ENCODE measurements around the gene CDH20.

DNA sequence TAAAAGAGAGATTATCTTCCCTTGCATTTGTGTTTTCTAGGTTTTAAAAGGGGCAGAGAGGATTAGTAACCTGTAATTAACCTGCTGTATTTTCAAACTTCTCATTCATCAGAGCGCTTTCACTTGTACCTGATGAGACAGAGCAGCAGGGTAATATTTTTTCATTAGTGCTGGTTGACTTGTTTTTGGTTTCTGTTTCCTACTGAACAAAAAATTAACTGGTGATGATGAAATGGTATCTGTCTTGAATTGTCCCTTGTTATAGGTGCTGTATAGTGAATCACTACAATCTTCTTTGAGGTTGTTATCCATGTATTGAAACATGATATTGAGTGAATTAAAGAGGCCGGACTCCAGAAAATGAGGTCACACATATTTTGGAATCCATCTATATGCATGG lies 37.9 kb downstream of the CDH20 start:
- TF ChIP-seq, protein P1, sequence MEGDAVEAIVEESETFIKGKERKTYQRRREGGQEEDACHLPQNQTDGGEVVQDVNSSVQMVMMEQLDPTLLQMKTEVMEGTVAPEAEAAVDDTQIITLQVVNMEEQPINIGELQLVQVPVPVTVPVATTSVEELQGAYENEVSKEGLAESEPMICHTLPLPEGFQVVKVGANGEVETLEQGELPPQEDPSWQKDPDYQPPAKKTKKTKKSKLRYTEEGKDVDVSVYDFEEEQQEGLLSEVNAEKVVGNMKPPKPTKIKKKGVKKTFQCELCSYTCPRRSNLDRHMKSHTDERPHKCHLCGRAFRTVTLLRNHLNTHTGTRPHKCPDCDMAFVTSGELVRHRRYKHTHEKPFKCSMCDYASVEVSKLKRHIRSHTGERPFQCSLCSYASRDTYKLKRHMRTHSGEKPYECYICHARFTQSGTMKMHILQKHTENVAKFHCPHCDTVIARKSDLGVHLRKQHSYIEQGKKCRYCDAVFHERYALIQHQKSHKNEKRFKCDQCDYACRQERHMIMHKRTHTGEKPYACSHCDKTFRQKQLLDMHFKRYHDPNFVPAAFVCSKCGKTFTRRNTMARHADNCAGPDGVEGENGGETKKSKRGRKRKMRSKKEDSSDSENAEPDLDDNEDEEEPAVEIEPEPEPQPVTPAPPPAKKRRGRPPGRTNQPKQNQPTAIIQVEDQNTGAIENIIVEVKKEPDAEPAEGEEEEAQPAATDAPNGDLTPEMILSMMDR (IDR thresholded peaks at IDR 0.05; ENCODE audit: insufficient read depth, low read length, poor library complexity, severe bottlenecking) = no peak
- TF ChIP-seq EZH2phosphoT487 (conservative IDR thresholded peaks at IDR 0.05; ENCODE audit: low read length) = no peak
